Sciatic nerve (tissue), 2 donors: ENCODE data around the gene NR1D1. TPM values are rescaled to one million over a fixed set of nuclear protein-coding genes. Genes with fewer than 3 reads are reported as not detected.

ENCODE experiments used
- ATAC-seq: fragments of 200-7000 bp; cut with Tn5 transposase; one replicate; pipeline ENCODE4 v1.9.1; 2020; ENCODE audit warnings: mild to moderate bottlenecking, moderate library complexity
- DNase-seq: peaks from one replicate; pipeline ENCODE4 v3.0.0-alpha.2; 2020; ENCODE audit warnings: low spot score
- intact Hi-C: fragments of 100-400 bp; cut with DNase I; formaldehyde crosslinking; loops from one replicate; pipeline ENCODE4 v1.14.2; 2022
- total RNA-seq: library from RNA; stranded (reverse); fragmentation: NEBNext Ultra II Directional; extraction: Animal tissue kit (Norgen Biotek cat#: 25700); gene quantifications from one replicate; pipeline ENCODE4 v1.2.1, GENCODE V29; 2021
- donor health status: DM: no; HTN: no; CAD: no.
- donor health status: DM: no; HTN: no; CAD: no.

NR1D1 gene
- total RNA-seq, 1 donor from 2014 or later = 69.8 TPM

- DNase-seq = peak; percentile 56
- peak; percentile 4 for ATAC-seq
- intact Hi-C loops = loop anchor here (10.0 kb wide), 1 partner anchor 52 kb away; no protein-coding TSS in a partner anchor
Observed at GRCh38 chr17:40112718-40113109, 12.3 kb upstream of the NR1D1 start.

GRCh38 chr17:40112191-40112711 is 11.9 kb upstream of the NR1D1 start:
- intact Hi-C loops = loop anchor here (10.0 kb wide), 1 partner anchor 53 kb away; no protein-coding TSS in a partner anchor
- ATAC-seq (no peak), DNase-seq (peak; percentile 47)

GRCh38 chr17:40111221-40112128 is 11.1 kb upstream of the NR1D1 start:
- DNase-seq (peak; percentile 97), ATAC-seq (peak; percentile 75)
- intact Hi-C loops = loop anchor here (10.0 kb wide), 1 partner anchor 53 kb away; no protein-coding TSS in a partner anchor

- DNase-seq (peak; percentile 63), ATAC-seq (no peak)
- intact Hi-C loops = loop anchor here (10.0 kb wide), 1 partner anchor 55 kb away; no protein-coding TSS in a partner anchor
Observed at GRCh38 chr17:40110026-40110845, 9.8 kb upstream of the NR1D1 start.

- ATAC-seq (no peak), DNase-seq (peak; percentile 63)
- intact Hi-C loops = no loop called here
Observed at GRCh38 chr17:40108970-40109824, 8.8 kb upstream of the NR1D1 start.

- intact Hi-C loops = no loop called here
- DNase-seq (no peak), ATAC-seq (peak; percentile 1)
Observed at GRCh38 chr17:40107522-40108174, 7.3 kb upstream of the NR1D1 start.

- intact Hi-C loops = no loop called here
- DNase-seq = no peak
- no peak for ATAC-seq
Observed at GRCh38 chr17:40106760-40107521, 6.6 kb upstream of the NR1D1 start.

GRCh38 chr17:40105861-40106759 is 5.7 kb upstream of the NR1D1 start:
- intact Hi-C loops = no loop called here

GRCh38 chr17:40104594-40105486 is 4.5 kb upstream of the NR1D1 start:
- intact Hi-C loops = no loop called here
- ATAC-seq = no peak
- no peak for DNase-seq

More at GRCh38 chr17:40105861-40106759, 5.7 kb upstream of the NR1D1 start:
- no peak for ATAC-seq
- no peak for DNase-seq

GRCh38 chr17:40103688-40104087 is 3.3 kb upstream of the NR1D1 start:
- DNase-seq (no peak), ATAC-seq (no peak)
- intact Hi-C loops = no loop called here

GRCh38 chr17:40103071-40103661 is 2.8 kb upstream of the NR1D1 start:
- DNase-seq (no peak), ATAC-seq (no peak)
- intact Hi-C loops = no loop called here

- DNase-seq (no peak), ATAC-seq (no peak)
- intact Hi-C loops = no loop called here
Observed at GRCh38 chr17:40101367-40102210, 1.2 kb upstream of the NR1D1 start.

- ATAC-seq (peak; percentile 85), DNase-seq (peak; percentile 99)
- intact Hi-C loops = no loop called here
Observed at GRCh38 chr17:40100669-40101366, 429 bp upstream of the NR1D1 start.
